CD4-positive, alpha-beta memory T cell (primary cell): Measurements from ENCODE around the gene HRH4. TPM values are rescaled to one million over a fixed set of nuclear protein-coding genes. Genes with fewer than 3 reads are reported as not detected.

Experiments
- CTCF ChIA-PET: fragments of 350-600 bp; sonication (Branson Sonifier 250); formaldehyde crosslinking; loops from one replicate; lab custom pipeline; 2021; ENCODE audit warnings: inconsistent platforms; ENCODE audit not compliant: partially characterized antibody; lab: Charles Lee
- POLR2A ChIA-PET: fragments of 350-600 bp; sonication (Branson Sonifier 250); formaldehyde crosslinking; loops from one replicate; lab custom pipeline; 2021; ENCODE audit not compliant: partially characterized antibody; lab: Charles Lee
- DNase-seq, 5 donors: peaks; one replicate each; pipeline versions ENCODE4 v3.0.0 to v3.0.0-alpha.2; 2020 to 2022; ENCODE audit warnings: mixed read lengths in 1 of 5
- H3K27ac ChIP-seq: one replicate; pipeline ENCODE4 v1.7.0; 2013; ENCODE audit warnings: low read depth, low read length
- H3K27me3 ChIP-seq: 2 replicates; pipeline ENCODE4 v1.7.0; 2013; ENCODE audit warnings: mild to moderate bottlenecking, low read length, moderate library complexity; ENCODE audit not compliant: insufficient read depth
- H3K36me3 ChIP-seq: 2 replicates; pipeline ENCODE4 v1.7.0; 2013; ENCODE audit warnings: mild to moderate bottlenecking, low read length, moderate library complexity; ENCODE audit not compliant: insufficient read depth
- H3K4me1 ChIP-seq: 2 replicates; pipeline ENCODE4 v1.7.0; 2013; ENCODE audit warnings: mild to moderate bottlenecking, low read length, moderate library complexity; ENCODE audit not compliant: insufficient read depth
- H3K4me3 ChIP-seq, 2 donors: one replicate each; pipeline ENCODE4 v1.7.0; 2013; ENCODE audit warnings: low read length in 2 of 2, mild to moderate bottlenecking in 1 of 2
- H3K9me3 ChIP-seq, 2 donors: one replicate each; pipeline ENCODE4 v1.7.0; 2013; ENCODE audit warnings: low read length in 2 of 2, control low read depth in 1 of 2; ENCODE audit not compliant: control insufficient read depth in 1 of 2
- H3K27ac Mint-ChIP-seq, 7 donors: one replicate each; pipeline ENCODE4 v1.8.0; 2020 to 2021; ENCODE audit warnings: mixed read lengths in 7 of 7, mild to moderate bottlenecking in 6 of 7, inconsistent platforms in 3 of 7, moderate library complexity in 3 of 7
- H3K27me3 Mint-ChIP-seq, 2 donors: one replicate each; pipeline ENCODE4 v1.8.0; 2020 to 2021; ENCODE audit warnings: mixed read lengths in 2 of 2
- H3K36me3 Mint-ChIP-seq, 2 donors: one replicate each; pipeline ENCODE4 v1.8.0; 2020 to 2021; ENCODE audit warnings: mixed read lengths in 2 of 2, inconsistent platforms in 1 of 2, mild to moderate bottlenecking in 1 of 2
- H3K4me1 Mint-ChIP-seq, 4 donors: one replicate each; pipeline ENCODE4 v1.8.0; 2020 to 2021; ENCODE audit warnings: mixed read lengths in 4 of 4, mild to moderate bottlenecking in 1 of 4
- H3K4me3 Mint-ChIP-seq, 8 donors: one replicate each; pipeline ENCODE4 v1.8.0; 2020 to 2021; ENCODE audit warnings: mixed read lengths in 8 of 8, mild to moderate bottlenecking in 7 of 8, moderate library complexity in 6 of 8, inconsistent platforms in 3 of 8
- H3K9me3 Mint-ChIP-seq, 8 donors: one replicate each; pipeline ENCODE4 v1.8.0; 2020 to 2021; ENCODE audit warnings: mixed read lengths in 8 of 8, mild to moderate bottlenecking in 5 of 8, inconsistent platforms in 3 of 8, moderate library complexity in 1 of 8
- intact Hi-C: fragments of 100-400 bp; cut with micrococcal nuclease; formaldehyde crosslinking; loops from one replicate; pipeline ENCODE4 v1.15.1; 2023
- polyA plus RNA-seq, 2 donors: library from polyadenylated mRNA; unstranded; fragments of 300-500 nt; fragmentation: Illumina TruSeq; gene quantifications; one replicate each; pipeline ENCODE4 v1.2.3, GENCODE V29; 2021
- total RNA-seq, 2 experiments: library from RNA; stranded (reverse); gene quantifications; one replicate each; pipeline ENCODE4 v1.2.3, GENCODE V29; 2021

The HRH4 gene
- total and polyA plus RNA-seq, 4 experiments from 2014 or later: 1.1 to 2.2 (median 1.4) TPM

DNA sequence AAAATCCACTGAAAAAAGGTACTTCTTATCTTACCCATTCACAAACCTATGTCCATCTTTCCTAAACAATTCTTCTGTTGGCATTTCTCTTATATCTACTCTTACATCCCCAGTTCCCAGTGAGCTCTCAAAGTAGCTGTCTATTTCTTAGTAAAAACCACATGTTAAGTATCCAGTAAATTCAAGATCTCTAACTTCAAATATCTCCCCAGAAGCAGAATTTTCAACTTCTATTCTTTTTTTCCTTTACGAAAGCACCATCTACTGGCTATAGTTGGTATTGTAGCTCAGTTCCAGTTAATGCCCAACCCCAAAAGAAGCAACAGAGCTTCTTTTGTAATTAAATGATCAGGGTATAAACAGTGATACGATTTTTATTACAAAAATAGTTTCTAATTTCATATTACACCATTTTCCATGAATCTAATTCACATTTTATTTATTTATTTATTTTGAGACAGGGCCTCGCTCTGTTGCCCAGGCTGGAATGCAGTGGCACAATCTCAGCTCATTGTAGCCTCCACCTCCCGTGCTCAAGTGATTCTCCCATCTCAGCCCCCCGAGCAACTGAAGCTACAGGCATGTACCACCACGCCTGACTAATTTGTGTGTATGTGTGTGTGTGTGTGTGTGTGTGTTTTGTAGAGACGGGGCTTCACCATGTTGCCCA lies 28.5 kb downstream of the HRH4 start:
- H3K27ac Mint-ChIP-seq: peak overlapping the region in 1 of 7 donors; percentile 53
- no peaks in the 10 kb centered on the region for H3K36me3 Mint-ChIP-seq
- H3K27me3 ChIP-seq: no peaks in the 10 kb centered on the region
- H3K4me1 Mint-ChIP-seq: peaks cover 12 to 23% (median 15%) of the 10 kb centered on the region in 4 donors
- H3K4me3 ChIP-seq: no peak overlapping the region
- H3K27me3 Mint-ChIP-seq: peaks cover 0 to 15% of the 10 kb centered on the region in 2 donors
- CTCF ChIA-PET: interaction anchor here (0.6 to 8.8 kb wide), 44 partner anchors 9 to 990 kb away, joined by 3 to 274 read pairs (median 4); partner anchors contain the start of genes HRH4 and IMPACT
- peaks cover 0 to 3% (median 0%) of the 10 kb centered on the region in 8 donors for H3K9me3 Mint-ChIP-seq
- no peaks in the 10 kb centered on the region for H3K9me3 ChIP-seq
- H3K4me1 ChIP-seq: no peaks in the 10 kb centered on the region
- no peak overlapping the region for H3K27ac ChIP-seq
- peak in 4 of 5 donors; percentile 29 to 53 (median 37) for DNase-seq
- peak overlapping the region in 1 of 8 donors; percentile 30 for H3K4me3 Mint-ChIP-seq
- intact Hi-C loops: loop anchor here (1.0 kb wide), 3 partner anchors 42 to 313 kb away; no protein-coding TSS in a partner anchor
- H3K36me3 ChIP-seq: no peaks in the 10 kb centered on the region
- POLR2A ChIA-PET: interaction anchor here (1.2 kb wide), 1 partner anchor 130 kb away, joined by 3 read pairs; no protein-coding TSS in a partner anchor

DNA sequence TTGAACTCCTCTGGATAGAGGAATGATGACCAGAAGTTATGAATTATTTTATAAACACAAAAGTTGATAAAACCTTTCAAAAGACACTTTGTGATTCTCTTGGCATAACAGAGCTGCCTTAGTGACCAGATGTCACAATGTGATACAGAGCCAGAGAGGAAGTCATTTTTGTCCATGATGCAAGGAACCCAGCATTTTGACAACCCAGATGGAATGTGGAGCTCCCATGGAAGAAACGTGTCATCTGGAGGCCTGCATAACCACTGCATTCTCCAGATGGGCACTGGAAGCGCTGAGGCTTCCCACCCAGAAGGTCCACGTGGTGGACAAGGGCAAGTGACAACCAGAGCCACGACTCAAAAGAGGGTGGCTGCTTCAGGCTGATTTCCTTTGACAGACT lies 30.1 kb downstream of the HRH4 start:
- DNase-seq: no peak
- no peaks in the 10 kb centered on the region for H3K4me1 ChIP-seq
- ChIA-PET POLR2A (no interaction called here), CTCF (interaction anchor here (1.0 to 8.8 kb wide), 7 partner anchors 9 to 135 kb away, joined by 3 to 274 read pairs (median 16); partner anchors contain the start of gene HRH4)
- intact Hi-C loops: no loop called here
- no peaks in the 10 kb centered on the region for H3K36me3 ChIP-seq
- H3K9me3 ChIP-seq: no peaks in the 10 kb centered on the region
- H3K4me3 ChIP-seq: no peak overlapping the region
- no peak overlapping the region for H3K27ac ChIP-seq
- Mint-ChIP-seq H3K4me1 (peaks cover 12 to 23% (median 15%) of the 10 kb centered on the region in 4 donors), H3K27me3 (peaks cover 0 to 13% of the 10 kb centered on the region in 2 donors), H3K4me3 (no peak overlapping the region), H3K36me3 (no peaks in the 10 kb centered on the region), H3K9me3 (peaks cover 0 to 2% (median 0%) of the 10 kb centered on the region in 8 donors), H3K27ac (no peak overlapping the region)
- no peaks in the 10 kb centered on the region for H3K27me3 ChIP-seq

GRCh38 chr18:24491927-24492834 lies 31.7 kb downstream of the HRH4 start:
- H3K4me1 ChIP-seq: no peaks in the 10 kb centered on the region
- ChIA-PET CTCF (interaction anchor here (0.8 to 1.9 kb wide), 8 partner anchors 9 to 315 kb away, joined by 3 to 20 read pairs (median 4); no protein-coding TSS in a partner anchor), POLR2A (no interaction called here)
- H3K9me3 ChIP-seq: no peaks in the 10 kb centered on the region
- H3K27ac ChIP-seq: no peak overlapping the region
- H3K36me3 Mint-ChIP-seq: no peaks in the 10 kb centered on the region
- H3K4me3 ChIP-seq: no peak overlapping the region
- peak overlapping the region in 1 of 7 donors; percentile 7 for H3K27ac Mint-ChIP-seq
- no peaks in the 10 kb centered on the region for H3K27me3 ChIP-seq
- intact Hi-C loops: no loop called here
- H3K36me3 ChIP-seq: no peaks in the 10 kb centered on the region
- H3K27me3 Mint-ChIP-seq: peaks cover 0 to 19% of the 10 kb centered on the region in 2 donors
- peak overlapping the region in 1 of 8 donors; percentile 9 for H3K4me3 Mint-ChIP-seq
- peaks cover 12 to 18% (median 15%) of the 10 kb centered on the region in 4 donors for H3K4me1 Mint-ChIP-seq
- H3K9me3 Mint-ChIP-seq: peaks cover 0 to 2% (median 0%) of the 10 kb centered on the region in 8 donors
- DNase-seq: peak in 1 of 5 donors; percentile 12

DNA sequence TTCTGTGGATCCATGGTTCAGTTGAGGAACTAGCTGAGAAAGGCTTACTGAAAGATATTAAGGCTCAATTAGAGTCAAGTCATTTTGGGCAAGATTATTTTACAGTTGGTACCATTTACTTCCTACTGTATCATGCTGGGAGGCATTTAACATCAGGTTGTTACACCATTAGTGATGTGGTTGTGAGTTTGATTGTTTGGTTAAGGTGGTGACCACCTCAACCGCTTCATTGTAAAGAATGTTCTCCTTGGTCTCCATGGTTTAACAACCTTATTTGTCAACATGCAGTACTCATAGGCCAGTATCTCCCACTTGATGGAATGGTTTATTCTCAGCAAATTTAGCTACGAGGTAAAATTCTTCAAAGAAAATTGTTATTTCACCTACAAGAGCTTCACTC lies 34.1 kb downstream of the HRH4 start:
- H3K9me3 ChIP-seq: no peaks in the 10 kb centered on the region
- Mint-ChIP-seq H3K4me1 (peaks cover 3 to 5% (median 5%) of the 10 kb centered on the region in 4 donors), H3K27me3 (peaks cover 4 to 16% of the 10 kb centered on the region in 2 donors), H3K4me3 (no peak overlapping the region), H3K27ac (no peak overlapping the region), H3K36me3 (no peaks in the 10 kb centered on the region), H3K9me3 (no peaks in the 10 kb centered on the region)
- ChIA-PET POLR2A (no interaction called here), CTCF (interaction anchor here (1.1 to 1.5 kb wide), 2 partner anchors 19 to 135 kb away, joined by 3 to 4 read pairs; no protein-coding TSS in a partner anchor)
- H3K36me3 ChIP-seq: no peaks in the 10 kb centered on the region
- no peaks in the 10 kb centered on the region for H3K27me3 ChIP-seq
- H3K27ac ChIP-seq: no peak overlapping the region
- no peak for DNase-seq
- H3K4me3 ChIP-seq: no peak overlapping the region
- intact Hi-C loops: no loop called here
- H3K4me1 ChIP-seq: no peaks in the 10 kb centered on the region

DNA sequence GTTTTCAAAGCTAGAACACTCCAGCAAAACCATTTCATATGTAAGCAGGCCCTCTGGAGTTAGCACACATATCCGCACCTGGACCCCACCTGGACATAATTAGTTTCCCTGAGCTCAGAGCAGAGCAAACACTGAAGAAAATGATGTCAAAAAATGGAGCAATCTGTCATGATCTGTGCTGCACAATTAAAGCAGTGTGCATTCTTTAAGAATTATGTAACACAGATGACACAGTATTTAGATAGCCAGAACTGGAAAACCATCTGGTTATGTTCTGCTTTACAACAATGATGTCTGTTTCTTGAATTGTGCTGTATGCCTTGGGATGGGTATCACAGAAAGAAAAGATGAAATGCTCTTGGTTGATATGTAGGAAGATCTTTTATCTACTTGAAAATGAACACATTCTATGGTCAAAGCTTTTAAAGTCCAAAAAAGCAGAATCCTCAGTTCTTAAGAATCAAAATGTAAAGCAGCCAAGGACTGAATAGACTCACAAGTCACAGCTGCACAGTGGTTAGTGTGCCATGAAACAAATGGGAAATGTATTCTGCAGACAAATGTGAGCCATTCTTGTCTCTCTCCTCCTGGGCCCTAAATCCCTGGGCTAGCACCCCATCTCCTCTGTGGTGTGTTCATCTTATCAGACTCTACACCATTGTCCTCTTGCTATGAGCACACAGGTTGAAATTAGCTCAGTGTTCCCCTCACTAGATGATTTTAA lies 36.8 kb downstream of the HRH4 start:
- Mint-ChIP-seq H3K36me3 (peaks cover 0 to 4% of the 10 kb centered on the region in 2 donors), H3K4me3 (no peak overlapping the region), H3K9me3 (no peaks in the 10 kb centered on the region), H3K4me1 (no peaks in the 10 kb centered on the region), H3K27ac (no peak overlapping the region), H3K27me3 (peaks cover 8 to 17% of the 10 kb centered on the region in 2 donors)
- Histone ChIP-seq H3K27me3 (no peaks in the 10 kb centered on the region), H3K4me3 (no peak overlapping the region), H3K4me1 (no peaks in the 10 kb centered on the region), H3K9me3 (no peaks in the 10 kb centered on the region), H3K27ac (no peak overlapping the region), H3K36me3 (no peaks in the 10 kb centered on the region)
- no peak for DNase-seq
- CTCF ChIA-PET: interaction anchor here (1.1 to 1.3 kb wide), 2 partner anchors 9 to 10 kb away, joined by 3 to 5 read pairs; no protein-coding TSS in a partner anchor
- POLR2A ChIA-PET: no interaction called here
- intact Hi-C loops: no loop called here

DNA sequence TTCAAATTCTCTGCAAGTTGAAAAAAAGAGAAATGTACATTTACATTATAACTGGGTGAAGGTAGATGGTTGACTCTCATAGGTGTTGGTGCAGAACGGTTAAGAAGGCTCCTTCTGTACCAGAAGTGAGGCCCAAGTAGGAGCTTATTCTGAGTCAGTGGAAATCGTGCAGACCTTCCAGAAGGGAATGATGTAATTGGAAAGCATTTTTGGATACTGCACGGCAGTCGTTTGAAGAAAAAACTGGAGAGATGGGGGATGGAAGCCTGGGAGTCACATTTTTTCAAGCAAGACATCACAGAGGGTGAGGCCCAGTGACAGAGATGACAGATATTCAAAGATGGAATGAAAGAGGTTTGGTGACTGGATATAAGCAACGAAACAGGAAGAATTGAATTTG lies 39.4 kb downstream of the HRH4 start:
- H3K4me1 ChIP-seq: no peaks in the 10 kb centered on the region
- no peaks in the 10 kb centered on the region for H3K27me3 ChIP-seq
- no peak overlapping the region for H3K27ac ChIP-seq
- ChIA-PET CTCF (interaction anchor here (0.9 to 1.5 kb wide), 2 partner anchors 10 to 11 kb away, joined by 4 to 7 read pairs; no protein-coding TSS in a partner anchor), POLR2A (no interaction called here)
- Mint-ChIP-seq H3K36me3 (peaks cover 0 to 4% of the 10 kb centered on the region in 2 donors), H3K9me3 (no peaks in the 10 kb centered on the region), H3K4me1 (no peaks in the 10 kb centered on the region), H3K27ac (peak overlapping the region in 1 of 7 donors; percentile 20), H3K27me3 (peaks cover 10% of the 10 kb centered on the region in 2 donors), H3K4me3 (no peak overlapping the region)
- H3K9me3 ChIP-seq: no peaks in the 10 kb centered on the region
- no peaks in the 10 kb centered on the region for H3K36me3 ChIP-seq
- intact Hi-C loops: no loop called here
- H3K4me3 ChIP-seq: no peak overlapping the region
- no peak for DNase-seq
